NCI-H1930 (cell line): ENCODE results near the gene LIMS2.

Source experiments
- DNase-seq, 2 experiments: peaks; one replicate each; lab custom pipeline; 2025; lab: John Stamatoyannopoulos, UW

LIMS2 gene

DNA sequence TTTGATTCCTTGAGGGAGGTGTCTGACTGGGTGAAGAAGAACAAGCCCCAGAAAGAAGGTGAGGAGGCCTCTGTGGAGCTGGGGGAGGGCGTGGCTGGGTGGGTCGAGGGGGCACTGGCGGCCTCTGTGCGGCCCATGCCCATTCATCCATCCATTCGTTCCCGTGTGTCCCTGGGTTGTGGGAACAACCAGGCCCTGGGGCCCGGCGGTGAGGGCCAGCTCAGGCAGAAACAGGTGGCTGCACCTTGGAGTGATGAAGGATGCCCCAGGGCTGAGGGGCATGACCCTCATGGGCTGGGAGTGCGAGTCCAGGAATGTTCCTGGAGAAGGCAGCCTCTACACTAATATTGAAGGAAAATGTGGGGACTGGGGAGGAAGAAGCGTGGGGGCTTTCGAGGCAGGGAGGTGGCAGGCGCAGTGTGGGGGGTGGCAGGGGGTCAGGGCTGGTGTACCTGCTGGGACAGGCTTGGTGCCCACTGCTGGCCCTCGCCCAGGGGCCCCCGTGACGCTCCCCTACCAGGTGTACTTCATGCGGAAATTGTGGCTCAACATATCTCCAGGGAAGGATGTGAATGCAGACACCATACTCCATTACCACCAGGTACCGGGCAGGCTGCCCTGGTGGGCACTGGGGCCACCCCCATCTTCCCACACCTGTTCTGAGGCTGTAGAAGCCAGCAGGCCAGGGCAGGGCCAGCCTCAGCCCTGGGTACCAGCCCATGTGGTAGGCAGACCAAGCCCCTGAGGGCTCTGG is 40.5 kb downstream of the LIMS2 start:
- no peak for DNase-seq

DNA sequence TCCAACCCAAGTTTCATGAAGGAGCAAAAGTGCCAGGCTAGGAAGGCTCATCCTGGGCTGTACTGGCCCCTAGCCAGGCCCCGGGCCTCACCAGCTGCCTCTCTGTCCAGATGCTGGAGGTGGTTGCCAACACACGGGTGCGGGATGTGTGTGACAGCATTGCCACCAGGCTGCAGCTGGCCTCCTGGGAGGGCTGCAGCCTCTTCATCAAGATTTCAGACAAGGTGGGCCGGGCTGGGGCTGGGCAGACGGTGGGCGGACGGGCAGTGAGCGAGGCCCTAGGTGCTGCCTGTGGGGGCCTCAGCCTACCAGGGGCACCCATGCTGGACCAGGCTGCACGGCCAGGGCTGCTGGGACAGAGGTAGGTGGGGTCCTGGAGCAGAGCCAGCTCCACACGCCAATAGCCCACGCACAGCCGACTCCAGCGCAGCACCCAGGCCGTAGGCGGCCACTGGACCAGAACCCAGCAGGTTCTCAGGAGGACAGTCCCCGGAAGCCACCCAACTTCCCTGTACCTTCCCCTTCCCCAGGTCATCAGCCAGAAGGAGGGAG is 41.2 kb downstream of the LIMS2 start:
- DNase-seq, result no peak

DNA sequence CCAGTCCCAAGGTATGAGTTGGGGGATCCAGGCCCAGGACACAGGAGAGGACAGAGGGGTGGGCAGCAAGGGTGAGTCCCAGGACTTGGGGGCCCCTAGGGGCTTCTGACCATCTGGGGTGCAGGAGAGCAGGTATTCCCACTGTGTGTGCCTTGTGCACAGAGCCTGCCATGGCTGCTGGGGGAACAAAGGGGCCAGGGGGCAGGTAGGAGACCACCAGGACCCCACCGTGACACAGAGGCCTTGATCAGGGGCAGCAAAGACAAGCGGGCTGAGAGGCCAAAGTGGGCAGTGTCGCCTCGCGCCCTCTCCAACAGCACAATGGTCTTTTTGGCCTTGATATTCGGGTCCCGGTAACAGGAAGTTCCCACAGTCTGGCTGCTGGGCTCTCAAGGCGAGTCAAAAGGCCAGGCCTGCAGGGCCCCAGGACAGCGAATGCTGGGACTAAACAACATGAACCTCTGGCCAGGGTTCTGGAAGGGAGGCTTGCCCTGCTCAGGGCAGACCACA is 41.7 kb downstream of the LIMS2 start:
- no peak for DNase-seq

DNA sequence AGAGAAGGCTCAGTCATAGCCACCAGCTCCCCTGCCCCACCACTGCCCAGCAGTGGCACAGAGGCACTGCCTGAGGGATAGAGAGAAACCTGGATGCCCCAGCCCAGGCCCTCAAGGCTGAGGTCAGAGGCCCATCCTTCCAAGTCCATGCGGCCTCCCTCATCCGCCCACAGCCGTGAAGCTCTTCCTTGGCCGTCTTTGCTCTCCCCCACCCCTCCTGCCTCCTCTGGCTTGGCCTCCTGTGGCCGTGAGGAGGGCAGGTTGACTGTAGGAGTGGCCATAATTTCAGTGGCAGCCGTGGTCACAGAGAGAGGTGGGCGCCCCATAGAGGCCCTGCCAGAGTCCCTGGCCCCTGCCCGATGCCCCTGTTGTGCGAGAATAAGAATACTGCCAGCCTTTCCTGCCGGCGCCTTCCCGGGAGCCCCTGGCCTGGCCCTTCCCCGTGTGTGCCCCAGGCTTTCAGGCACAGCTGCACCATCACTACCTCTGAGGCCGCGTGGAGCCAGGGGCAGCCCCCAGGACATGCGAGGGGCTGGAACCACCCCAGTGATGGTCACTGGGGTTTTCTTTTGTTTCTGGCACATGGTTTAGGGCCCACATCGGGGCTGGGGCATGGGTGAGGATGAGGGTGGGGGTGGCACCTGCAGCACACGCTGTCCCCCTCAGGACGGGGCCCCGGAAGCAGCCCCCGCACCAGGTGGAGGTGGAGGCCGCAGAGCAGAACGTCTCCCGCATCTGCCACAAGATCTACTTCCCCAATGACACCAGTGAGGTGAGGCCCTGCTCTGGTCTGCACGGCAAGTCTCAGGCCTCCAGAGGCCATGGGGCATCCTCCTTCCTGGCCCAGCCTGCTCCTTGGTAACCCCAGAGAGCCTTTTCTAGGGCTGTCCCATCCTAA is 42.5 kb downstream of the LIMS2 start:
- DNase-seq, result no peak

DNA sequence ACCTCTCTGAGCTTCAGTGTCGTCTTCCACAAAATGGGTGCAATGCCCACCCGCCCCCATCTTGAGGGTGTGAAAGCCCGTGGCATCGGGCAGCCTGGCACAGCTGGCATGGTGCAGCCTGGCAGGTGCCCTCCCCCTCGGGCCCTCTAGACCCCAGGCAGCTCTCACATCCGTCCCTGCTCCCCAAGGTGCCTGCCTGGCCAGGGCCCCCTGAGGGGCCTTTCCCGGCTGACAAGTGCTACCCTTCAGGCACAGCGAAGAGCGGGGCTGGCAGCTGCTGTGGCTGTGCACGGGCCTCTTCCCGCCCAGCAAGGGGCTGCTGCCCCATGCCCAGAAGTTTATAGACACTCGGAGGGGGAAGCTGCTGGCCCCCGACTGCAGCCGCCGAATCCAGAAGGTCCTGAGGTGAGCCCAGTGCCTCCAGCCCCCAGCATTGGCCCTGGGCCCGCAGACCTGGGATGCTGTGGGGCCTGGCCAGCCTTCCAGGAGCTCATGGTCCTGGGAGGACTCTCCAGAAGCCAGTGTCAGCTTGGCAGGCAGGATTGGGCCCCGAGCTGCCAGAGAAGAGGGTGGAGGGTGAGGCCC is 43.2 kb downstream of the LIMS2 start:
- DNase-seq, result no peak

- no peak for DNase-seq
These were observed 43.8 kb downstream of the LIMS2 start for GRCh38 chr2:127631541-127631996.

- DNase-seq, result no peak
These were observed 44.3 kb downstream of the LIMS2 start for GRCh38 chr2:127630864-127631540.

DNA sequence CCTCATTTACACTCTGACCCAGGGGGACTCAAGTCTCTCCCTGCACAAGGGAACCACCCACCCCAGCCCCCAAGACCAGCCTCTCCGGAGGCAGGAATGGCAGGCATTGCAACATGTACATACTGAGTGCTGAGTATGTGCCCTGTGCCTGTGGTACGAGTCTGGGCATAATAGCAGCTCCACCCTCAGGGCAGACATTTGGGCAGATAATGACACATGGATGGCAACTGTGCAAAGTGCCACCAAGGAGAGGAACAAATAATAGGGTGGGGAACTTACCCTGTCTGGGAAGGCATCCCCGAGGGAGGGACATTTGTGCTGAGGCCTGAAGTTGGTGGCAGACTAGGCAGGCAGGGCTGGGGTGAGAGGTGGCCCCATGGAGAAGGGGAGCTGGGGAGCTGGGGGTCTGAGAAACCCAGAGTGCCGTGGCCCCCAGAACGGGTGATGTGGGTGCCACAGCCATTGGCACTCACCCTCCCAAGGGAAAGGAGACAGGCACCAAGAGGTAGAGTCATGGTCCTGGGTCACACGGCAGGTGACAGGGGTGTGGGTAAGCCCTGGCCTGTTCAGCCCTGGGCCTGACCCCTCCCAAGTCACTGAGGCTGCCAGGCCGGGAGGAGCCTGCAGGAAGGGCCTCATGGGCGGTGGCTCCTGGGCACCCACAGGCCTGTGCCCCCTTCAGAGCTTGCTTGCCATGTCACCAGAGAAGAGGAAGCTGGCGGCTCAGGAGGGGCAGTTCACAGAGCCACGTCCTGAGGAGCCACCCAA is 45.0 kb downstream of the LIMS2 start:
- DNase-seq, result no peak

DNA sequence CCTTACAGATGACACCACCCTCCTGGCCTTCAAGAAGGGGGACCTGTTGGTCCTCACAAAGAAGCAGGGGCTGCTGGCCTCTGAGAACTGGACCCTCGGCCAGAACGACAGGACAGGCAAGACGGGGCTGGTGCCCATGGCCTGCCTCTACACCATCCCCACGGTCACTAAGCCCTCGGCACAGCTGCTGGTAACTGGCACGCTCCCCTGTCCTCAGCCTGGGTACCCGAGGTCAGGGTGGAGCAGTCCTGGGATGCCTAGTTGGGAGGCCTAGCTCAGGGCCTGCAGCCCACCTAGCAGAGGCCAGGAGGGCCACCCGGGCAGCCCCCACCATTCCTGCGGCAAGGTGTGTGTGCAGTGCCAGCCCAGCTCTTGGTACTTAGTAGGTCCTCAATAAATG is 45.7 kb downstream of the LIMS2 start:
- DNase-seq, result no peak

GRCh38 chr2:127628767-127629614 is 46.3 kb downstream of the LIMS2 start:
- no peak for DNase-seq

DNA sequence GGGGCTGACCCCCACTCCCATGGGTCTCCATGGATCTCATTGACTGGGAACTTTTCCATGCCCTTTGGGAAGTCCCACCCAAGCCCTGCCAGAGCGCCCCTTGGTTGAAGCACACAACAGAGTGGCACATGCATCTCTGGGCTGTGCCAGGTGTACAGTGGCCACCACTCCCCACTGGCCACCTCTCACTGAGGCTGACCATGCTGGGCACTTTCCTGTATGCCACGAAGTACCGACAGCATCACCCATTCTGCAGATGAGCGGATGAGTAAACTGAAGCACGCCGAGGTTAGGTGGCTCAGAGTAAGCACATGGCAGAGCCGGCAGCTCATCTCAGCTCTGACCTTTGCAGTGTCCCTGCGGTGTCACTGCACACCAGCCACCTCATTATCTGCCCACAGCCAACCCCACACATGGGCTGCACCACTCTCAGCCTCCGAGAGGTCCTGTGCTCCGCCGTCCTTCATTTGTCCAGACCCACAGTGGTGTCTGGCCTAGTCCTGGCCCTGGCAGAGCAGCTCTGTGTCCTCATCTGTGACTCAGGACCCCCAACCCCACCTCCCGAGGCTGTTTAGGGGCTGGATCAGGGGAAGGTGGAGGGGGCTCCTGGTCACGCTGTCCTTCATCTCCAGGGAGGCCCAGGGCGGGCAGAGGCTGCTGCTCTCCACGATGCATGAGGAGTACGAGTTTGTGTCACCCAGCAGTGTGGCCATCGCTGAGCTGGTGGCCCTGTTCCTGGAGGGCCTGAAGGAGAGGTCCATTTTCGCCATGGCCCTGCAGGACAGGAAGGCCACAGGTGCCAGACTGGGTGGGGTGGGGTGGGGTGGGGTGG is 47.4 kb downstream of the LIMS2 start:
- DNase-seq, result no peak

GRCh38 chr2:127626917-127627739 is 48.2 kb downstream of the LIMS2 start:
- no peak for DNase-seq

DNA sequence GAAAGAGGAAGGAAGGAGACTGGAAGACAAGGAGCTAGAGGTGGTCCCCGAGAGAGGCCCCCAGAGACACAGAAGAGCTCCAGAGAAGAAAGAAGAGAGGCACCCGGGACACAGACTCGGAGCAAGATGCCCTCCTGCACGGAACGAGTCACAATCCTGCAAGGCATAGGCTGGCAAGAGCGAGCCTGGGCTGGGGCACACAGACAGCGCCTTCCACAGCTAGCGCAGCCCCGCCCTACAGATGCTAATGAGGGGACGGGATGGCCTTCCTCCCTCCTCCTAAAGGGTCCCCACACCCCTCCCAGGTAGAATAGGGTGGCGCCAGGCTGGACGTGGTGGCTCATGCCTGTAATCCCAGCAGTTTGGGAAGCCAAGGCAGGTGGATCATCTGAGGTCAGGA is 49.2 kb downstream of the LIMS2 start:
- no peak for DNase-seq

DNA sequence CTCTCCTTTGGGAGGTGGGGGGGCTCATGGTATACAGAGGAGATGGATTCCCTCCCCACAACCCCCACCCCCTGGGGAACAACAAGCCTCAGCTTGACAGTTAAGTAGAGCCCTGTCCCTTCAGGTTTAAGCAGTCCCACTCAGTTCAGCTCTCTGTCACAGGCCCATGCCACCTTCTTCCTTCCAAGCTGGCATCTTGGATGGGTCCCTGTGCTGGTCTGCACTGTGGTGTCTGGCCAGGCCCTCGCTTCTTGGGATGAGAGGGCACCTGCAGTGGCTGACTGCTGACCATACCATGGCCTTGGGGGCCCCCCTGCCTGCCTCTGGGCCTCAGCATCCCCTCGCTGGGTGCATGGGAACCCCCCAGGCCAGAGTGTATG is 49.8 kb downstream of the LIMS2 start:
- no peak for DNase-seq

DNA sequence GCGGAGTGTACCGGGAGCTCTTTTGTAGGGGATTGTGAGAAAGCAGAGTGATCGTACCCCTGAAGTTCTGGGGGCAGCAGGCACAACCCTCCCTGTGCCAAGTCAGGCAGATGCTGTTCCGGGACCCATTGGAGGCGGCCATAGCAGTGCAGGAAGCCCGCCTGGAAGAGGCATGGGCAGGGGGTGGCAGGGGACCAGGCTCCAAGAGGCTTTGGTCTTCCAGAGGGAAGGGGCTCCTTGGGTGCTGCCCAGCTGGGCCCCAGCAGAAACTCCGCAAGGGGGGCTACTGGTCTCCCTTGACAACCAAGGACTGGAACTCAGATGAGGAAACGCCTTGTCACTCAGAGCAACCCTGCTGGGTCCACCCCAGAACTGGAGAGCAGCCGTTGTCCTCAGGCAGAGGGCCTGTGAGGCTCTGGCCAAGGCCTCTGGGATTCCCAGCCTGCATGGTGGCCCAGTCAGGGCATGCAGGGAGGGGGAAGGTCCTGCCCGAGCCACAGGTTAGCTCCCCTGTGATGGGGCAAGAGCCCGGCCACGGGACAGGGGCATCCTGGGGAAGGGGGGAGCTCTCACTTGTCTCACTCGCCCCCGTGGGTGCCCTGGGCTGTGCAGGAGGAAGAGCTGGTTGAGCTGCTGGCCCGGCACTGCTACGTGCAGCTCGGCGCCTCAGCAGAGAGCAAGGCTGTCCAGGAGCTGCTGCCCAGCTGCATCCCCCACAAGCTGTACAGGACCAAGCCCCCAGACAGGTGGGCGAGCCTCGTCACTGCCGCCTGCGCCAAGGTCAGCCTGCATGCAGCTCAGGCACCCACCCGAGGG is 50.4 kb downstream of the LIMS2 start:
- DNase-seq, result no peak

DNA sequence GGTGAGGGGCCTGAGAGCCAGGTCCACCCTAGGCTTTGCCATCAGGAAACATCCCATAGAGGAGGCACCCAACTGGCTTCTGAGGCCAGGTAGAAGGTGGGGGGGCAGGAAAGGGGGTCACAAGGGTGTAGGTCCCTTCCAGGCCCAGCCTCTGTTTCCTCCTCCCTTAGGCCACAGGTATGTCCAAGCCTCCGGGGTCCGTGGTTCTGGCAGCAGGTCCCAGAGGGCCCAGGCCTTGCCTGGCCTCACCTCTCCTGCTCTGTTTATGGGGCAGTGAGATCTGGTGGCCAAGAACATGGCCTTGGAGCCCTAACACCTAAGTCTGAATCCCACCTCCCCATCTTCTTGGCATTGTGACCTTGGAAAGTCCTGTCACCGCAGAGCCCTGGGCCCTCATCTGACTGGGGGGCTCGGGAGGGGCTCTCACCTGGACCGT is 51.0 kb downstream of the LIMS2 start:
- DNase-seq, result no peak
